Endothelial cell of umbilical vein (primary cell): ENCODE data around the gene HNRNPC.

Source experiments
- CTCF ChIP-seq, 2 donors: IDR thresholded peaks; 1 replicate in 1 of 2; 2 replicates in 1 of 2; pipeline ENCODE4 v1.5.1; 2011; ENCODE audit warnings: low read length in 2 of 2, mild to moderate bottlenecking in 2 of 2, moderate library complexity in 2 of 2, control low read depth in 1 of 2, inconsistent platforms in 1 of 2, low read depth in 1 of 2; ENCODE audit not compliant: insufficient read depth in 1 of 2; ENCODE audit errors: extremely low read depth in 1 of 2
- POLR2AphosphoS5 ChIP-seq: IDR thresholded peaks from 2 replicates; pipeline ENCODE4 v1.6.1; 2012; ENCODE audit warnings: low read depth, mild to moderate bottlenecking, control low read depth, low read length, moderate library complexity; ENCODE audit not compliant: insufficient read depth

GRCh38 chr14:21192875-21193535, 76.2 kb downstream of the HNRNPC start:
- no peak for TF ChIP-seq CTCF (IDR thresholded peaks at IDR 0.05; ENCODE audit: extremely low read depth in 1 of 2, insufficient read depth in 1 of 2, low read depth in 1 of 2, low read length in 2 of 2)
- no peak for TF ChIP-seq POLR2AphosphoS5
